Suppressor macrophage (primary cell): ENCODE data around the gene CHRD.
"Not testable (repeated sequence)": the region's sequence is repeated elsewhere in the genome, so short reads cannot be mapped to it uniquely, and the experiment has no call there.

Experiments used
- DNase-seq, 4 experiments: peaks; one replicate each; pipeline ENCODE4 v3.0.0-alpha.2; 2020 to 2022
- total RNA-seq, 17 experiments: gene quantifications; one replicate each; lab custom pipeline; 2026; ENCODE audit warnings: mixed read lengths in 6 of 17, inconsistent platforms in 3 of 17; lab: John Stamatoyannopoulos, UW

CHRD gene
- total RNA-seq: 0.18 to 4.5 (median 0.50) reads per million in 17 experiments

GRCh38 chr3:184379358-184380184 is at the start of gene CHRD:
TSS of gene CHRD (plus strand) at chr3:184380054. CDS start at chr3:184380319, 265 bp downstream.
- no peak for DNase-seq

- DNase-seq: no peak
Observed at GRCh38 chr3:184332370-184333090, 47.3 kb upstream of the CHRD start.

- DNase-seq: no peak
Observed at GRCh38 chr3:184333190-184333589, 46.7 kb upstream of the CHRD start.

GRCh38 chr3:184333700-184334099 is 46.2 kb upstream of the CHRD start:
- no peak for DNase-seq

GRCh38 chr3:184334470-184335158 is 45.2 kb upstream of the CHRD start:
- DNase-seq: peak in 3 of 4 experiments; percentile 11 to 47 (median 32)

- DNase-seq: no peak
Observed at GRCh38 chr3:184335291-184335660, 44.6 kb upstream of the CHRD start.

GRCh38 chr3:184335661-184336546 is 44.0 kb upstream of the CHRD start:
- DNase-seq: peak; percentile 86 to 95 (median 92)

GRCh38 chr3:184336547-184337398 is 43.1 kb upstream of the CHRD start:
- peak; percentile 58 to 78 (median 75) for DNase-seq

- no peak for DNase-seq
Observed at GRCh38 chr3:184337399-184337714, 42.5 kb upstream of the CHRD start, which contains the start of gene FAM131A. TSS of gene FAM131A (plus strand) at chr3:184337600. CDS start at chr3:184337631, 31 bp downstream.

- no peak for DNase-seq
Observed at GRCh38 chr3:184337981-184338380, 41.9 kb upstream of the CHRD start.

GRCh38 chr3:184338511-184338945 is 41.3 kb upstream of the CHRD start:
- DNase-seq: peak; percentile 36 to 73 (median 62)

- DNase-seq: no peak
Observed at GRCh38 chr3:184339001-184339400, 40.9 kb upstream of the CHRD start.

GRCh38 chr3:184339451-184340135 is 40.3 kb upstream of the CHRD start:
- not testable (repeated sequence) for DNase-seq

GRCh38 chr3:184341925-184342324 is 37.9 kb upstream of the CHRD start:
- DNase-seq: no peak

- DNase-seq: no peak
Observed at GRCh38 chr3:184343200-184343876, 36.5 kb upstream of the CHRD start.

GRCh38 chr3:184344579-184345316 is 35.1 kb upstream of the CHRD start:
- DNase-seq: no peak

GRCh38 chr3:184345317-184346144 is 34.3 kb upstream of the CHRD start:
- DNase-seq: peak; percentile 79 to 88 (median 86)
